NCI-H2196 (cell line): ENCODE results near the gene DAB1.
"Not testable (repeated sequence)": the region's sequence is repeated elsewhere in the genome, so short reads cannot be mapped to it uniquely, and the experiment has no call there.

ENCODE experiments used
- DNase-seq: peaks from one replicate; lab custom pipeline; 2025; ENCODE audit not compliant: unreplicated experiment; lab: John Stamatoyannopoulos, UW

The DAB1 gene

GRCh38 chr1:57362480-57362879, 61.4 kb downstream of the DAB1 start:
- no peak for DNase-seq

DNA sequence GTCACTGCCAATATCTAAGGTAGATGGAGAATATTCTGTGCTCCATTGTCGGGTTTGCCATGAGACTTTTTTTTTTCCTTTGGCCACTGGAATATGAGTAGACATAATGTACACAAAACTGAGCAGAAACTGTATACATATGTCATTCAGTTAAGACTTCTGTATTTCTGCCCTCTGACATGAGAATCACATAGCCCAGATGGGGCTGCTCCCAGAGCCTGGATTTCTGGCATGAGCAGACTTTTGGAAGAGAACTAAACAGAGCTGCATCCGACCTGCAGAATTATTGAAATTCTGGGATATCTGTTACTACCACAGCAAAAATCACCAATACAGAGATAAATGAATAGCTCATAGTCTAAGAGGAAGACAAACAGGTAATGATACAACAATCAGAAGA, 62.3 kb downstream of the DAB1 start:
- no peak for DNase-seq

DNA sequence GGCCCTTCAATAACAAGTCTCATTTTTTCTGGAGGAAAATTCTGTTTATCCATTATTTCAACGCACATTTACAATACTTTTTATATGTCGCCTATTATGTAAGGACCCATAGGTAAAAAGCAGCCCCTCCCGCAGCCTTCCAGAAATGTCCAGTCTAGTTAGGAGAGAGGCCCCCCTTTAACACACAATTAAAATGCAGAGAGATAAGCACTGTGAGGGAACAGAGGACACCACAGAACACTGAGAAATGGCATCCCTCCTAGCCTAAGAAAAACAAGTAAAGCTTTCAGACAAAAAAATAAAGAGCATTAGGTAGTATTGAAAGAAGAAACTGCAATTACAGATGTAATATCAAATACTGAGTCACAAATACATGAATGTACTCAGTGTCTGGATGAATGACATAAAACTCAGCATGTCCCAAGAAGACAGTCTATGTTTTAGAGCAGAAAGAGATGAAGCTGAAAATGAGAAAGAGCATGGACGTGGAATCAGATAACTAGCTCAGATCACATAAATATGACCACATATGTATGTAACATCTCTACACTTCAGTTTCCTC, 62.9 kb downstream of the DAB1 start:
- DNase-seq, result no peak

DNA sequence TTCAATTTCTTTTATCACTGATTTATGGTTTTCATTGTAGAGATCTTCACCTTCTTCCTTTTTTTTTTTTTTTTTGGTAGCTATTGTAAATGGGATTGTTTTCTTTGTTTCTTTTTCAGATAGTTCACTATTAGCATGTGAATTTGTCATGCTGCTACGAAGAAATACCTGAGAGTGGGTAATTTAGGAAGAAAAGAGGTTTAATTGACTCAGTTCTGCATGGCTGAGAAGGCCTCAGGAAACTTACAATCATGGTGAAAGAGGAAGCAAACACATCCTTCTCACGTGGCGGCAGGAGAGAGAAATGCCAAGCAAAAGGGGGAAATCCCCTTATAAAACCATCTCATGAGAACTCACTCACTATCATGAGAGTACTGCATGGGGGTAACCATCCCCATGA, 66.4 kb downstream of the DAB1 start:
- DNase-seq, result no peak

GRCh38 chr1:57353654-57354053, 70.2 kb downstream of the DAB1 start:
- DNase-seq, result no peak

DNA sequence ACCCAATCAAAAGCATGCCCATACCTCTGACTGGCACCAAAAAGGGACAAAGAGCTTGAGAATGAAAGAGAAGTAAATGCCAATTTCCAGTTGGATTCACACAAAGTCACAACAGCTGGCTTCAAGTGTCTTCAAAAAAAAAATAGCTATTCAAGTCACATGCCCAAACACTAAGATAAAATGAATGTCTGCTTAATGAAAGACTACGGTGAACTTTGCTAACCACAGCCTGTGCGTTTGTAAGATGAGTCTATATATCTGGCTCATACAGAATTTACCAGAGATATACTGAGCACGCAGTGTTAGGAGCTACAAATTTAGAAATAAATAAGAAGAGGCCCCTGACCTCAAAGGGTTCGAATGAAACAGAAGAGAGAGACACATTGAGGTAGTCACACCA, 73.2 kb downstream of the DAB1 start:
- DNase-seq, result no peak

- DNase-seq, result no peak
Measured at GRCh38 chr1:57348921-57349320, 74.9 kb downstream of the DAB1 start.

DNA sequence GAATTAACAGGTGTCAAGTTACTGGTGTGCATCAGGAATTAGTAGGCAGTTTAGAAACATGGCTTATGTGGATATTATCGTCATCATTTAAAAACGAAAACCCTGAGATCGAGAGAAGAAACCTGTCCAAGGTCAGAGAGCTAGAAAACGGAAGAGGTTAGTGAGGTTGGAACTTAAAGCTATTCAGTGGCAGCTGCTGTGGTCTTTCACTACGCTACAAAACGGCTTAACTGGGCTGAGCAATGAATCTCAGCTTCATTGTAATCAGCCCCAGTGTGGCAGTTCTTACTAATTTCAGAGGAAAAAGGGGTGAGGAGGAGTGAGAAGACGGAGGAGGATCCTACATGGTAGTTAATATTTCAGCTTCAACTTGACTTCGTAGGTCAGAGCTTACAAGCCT, 77.9 kb downstream of the DAB1 start:
- DNase-seq, result no peak

GRCh38 chr1:57344265-57344664, 79.6 kb downstream of the DAB1 start:
- DNase-seq, result no peak

GRCh38 chr1:57343298-57343915, 80.5 kb downstream of the DAB1 start:
- not testable (repeated sequence) for DNase-seq

GRCh38 chr1:57341721-57342120, 82.1 kb downstream of the DAB1 start:
- DNase-seq, result no peak

DNA sequence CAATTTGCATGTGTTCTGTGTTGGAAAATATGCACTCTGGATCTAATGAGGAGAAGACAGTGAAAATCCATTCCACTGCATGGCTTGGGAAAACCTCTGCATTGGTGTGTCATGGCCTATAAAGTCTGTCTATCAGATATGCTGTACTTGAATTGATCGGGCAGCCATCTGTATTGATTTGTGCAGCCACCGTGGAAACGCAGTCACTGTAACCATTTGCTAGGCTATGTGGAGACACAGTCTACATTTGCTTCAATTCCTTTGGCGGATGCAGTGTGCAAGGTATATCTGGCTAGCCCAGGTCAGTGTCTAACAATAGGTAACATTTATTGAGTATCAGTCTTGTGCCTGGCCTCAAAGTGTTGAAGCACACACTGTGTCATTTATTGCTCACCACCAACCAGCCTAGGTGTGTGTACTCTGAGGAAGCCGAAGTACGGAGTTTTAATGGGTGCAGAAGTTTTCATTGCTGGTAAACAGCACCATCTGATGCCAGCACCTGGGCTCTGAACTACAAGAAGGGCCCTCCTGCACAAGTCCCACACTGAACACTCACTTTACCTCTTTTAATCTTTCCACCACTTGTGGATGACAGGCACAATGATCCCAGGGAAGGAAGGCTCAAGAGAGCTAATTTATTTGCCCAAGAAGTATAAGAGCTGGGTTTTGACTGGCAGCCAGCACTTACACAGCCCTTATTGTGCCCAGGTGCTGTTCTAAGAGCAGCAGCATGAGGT, 83.4 kb downstream of the DAB1 start:
- DNase-seq, result no peak

GRCh38 chr1:57337623-57338022, 86.2 kb downstream of the DAB1 start:
- DNase-seq, result no peak

GRCh38 chr1:57336793-57337192, 87.1 kb downstream of the DAB1 start:
- DNase-seq, result no peak

DNA sequence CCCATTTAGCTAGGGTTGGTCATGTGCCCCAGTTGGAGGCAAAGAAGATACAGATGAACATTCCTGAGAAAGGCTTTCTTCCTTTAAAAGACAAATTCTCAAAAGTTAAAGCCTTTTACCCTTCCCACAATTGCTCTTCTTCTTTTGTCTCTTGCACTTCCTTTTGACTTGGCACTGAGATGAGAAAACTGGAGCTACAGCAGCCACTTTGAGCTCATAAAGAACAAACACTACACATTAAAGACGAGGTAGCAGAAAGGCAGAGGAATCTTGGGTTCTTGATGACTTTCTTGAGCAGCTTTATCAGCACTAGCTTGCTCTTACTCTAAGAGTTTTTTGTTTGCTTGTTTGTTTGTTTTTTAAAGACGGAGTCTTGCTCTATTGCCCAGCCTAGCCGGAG, 92.2 kb downstream of the DAB1 start:
- no peak for DNase-seq

DNA sequence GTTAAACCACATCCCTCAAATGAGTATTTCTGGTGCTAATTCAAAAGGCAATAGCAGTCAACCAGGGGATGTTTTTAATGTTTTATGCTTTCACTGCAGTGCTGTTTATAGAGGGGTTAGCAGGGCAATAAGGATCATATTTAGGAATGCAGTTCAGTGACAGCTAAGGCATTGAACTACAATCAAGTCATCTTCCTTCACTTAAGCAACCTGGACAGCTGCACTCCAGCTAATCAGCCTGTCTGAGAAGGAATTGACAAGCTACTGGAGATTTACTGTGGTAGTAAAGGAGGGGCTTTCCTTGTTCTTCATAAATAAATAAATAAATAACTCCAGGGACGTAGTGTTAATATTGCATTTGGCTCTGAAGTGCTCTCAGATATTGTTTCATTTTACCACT, 93.9 kb downstream of the DAB1 start:
- no peak for DNase-seq

DNA sequence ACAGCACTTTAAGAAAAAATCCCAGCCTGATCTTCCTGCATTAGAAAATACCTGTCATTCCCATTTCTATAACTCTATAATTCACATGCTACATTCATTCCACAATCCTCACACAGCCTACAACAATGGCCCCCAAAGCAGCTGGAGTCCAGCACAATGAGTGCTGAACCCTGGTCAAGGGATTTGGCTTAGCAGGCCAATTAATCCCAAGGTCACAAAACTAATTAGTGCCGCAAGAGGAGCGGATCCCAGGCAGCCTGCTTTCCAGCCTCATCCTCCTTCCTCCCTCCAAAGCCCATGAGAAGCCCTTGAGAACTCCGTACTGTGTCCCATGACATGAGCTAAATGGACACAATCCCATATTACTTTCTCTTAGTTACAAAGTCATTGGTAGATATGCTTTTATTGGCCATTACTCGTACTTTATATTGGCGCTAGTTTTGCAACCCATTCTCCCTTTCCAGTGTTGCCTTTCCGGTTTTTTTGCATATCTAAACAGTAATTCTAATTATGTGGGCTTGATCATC, 94.8 kb downstream of the DAB1 start:
- no peak for DNase-seq

GRCh38 chr1:57327946-57328345, 95.9 kb downstream of the DAB1 start:
- DNase-seq, result no peak

GRCh38 chr1:57327336-57327735, 96.5 kb downstream of the DAB1 start:
- DNase-seq, result no peak

DNA sequence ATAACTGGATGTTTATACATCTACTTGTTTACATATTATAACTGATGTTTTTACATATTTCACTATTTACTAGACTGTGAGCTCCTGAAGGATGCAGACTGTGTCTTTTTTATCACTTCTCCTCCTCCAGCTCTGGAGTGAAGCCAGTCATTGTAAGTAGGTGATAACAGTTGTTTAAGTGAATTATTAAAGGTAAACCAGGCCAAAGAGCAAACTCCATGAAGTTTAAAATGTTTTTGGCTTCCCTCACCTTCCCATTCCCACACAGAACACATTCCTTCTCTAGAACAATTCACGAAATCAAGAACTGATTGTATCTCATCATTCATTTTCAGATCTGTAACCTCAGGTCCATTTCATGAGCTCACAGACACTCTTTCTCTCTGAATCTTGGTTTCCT, 98.3 kb downstream of the DAB1 start:
- DNase-seq, result no peak

DNA sequence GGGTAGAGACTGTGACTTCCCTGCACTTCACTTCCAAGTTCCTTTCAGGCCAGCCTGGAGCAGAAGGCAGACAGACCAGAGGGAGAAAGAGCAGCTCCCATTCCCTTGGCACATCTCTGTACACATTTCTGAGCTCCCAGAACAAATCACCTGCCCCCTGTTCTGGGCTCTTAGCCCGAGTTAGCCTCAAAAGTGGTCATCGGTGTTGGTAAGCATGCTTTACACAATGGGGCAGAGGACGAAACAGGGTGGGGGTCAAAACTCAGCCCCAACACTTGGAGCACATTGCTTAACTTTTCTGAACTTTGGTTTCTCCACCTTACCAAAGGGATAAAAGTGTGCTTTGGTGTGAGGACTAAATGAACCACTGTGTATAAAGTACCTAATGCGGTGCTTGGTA, 98.7 kb downstream of the DAB1 start:
- no peak for DNase-seq

DNA sequence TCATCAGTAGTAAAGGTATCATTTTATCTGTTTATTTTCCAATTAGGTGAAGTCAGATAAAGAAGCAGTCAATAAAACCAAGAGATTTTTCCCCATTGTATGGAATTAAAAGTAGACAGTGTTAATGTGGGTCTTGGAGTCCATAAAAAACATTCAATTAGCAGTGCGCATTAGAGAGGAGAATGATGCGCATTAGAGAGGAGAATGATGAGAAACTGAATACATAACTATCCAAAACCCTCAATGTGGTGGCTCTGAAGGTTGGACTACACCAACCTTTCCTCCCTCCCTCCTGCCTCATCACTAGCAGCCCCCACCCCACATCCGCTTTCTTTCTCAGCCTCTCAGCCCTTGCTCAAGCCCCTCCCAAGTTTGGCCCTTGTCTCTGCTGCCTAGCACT, 99.5 kb downstream of the DAB1 start:
- DNase-seq, result no peak
